ENCODE data around the gene VPS9D1.
"Not testable (repeated sequence)": the region's sequence is repeated elsewhere in the genome, so short reads cannot be mapped to it uniquely, and the experiment has no call there.

The VPS9D1 gene

GRCh38 chr16:89691986-89692569 lies 28.6 kb downstream of the VPS9D1 start:
- no peak for DNase-seq

- DNase-seq = no peak
Observed at GRCh38 chr16:89691231-89691985, 29.3 kb downstream of the VPS9D1 start.

DNA sequence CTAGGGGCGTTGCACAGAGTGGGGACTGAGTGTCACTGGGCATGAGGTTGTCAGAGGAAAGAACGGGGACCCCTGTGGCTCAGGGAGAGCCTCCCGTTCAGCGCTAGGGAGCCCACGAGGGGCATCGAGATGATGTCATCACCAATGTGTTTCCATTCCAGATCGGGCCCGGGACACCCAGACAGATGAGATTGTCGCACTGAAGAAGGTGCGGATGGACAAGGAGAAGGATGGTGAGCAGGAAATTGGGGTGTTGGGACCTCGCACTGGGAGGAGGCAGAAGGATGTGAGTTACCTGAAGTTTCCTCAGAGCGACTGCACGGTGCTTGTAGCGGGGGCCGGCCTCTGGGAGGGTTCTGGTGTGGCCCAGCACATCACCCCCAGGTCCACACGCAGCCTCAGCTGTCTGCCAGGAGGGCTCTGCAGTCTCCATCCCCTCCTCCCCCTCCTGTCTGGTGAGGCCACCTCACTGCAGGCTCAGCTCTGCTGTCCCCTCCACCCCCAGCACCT lies 30.3 kb downstream of the VPS9D1 start:
- DNase-seq = no peak

DNA sequence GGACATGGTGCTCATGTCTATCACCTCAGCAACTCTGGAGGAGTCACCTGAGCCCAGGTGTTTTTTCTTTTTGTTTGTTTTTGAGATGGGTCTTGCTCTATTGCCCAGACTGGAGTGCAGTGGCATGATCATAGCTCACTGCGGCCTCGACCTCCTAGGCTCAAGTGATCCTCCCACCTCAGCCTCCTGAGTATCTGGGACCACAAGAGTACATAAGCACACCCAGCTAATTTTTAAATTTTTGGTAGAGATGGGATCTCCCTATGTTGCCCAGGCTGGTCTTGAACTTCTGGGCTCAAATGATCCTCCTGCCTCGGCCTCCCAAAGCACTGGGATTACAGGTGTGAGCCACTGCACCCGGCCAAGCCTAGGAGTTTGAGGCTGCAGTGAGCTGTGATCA lies 31.1 kb downstream of the VPS9D1 start:
- DNase-seq = not testable (repeated sequence)

DNA sequence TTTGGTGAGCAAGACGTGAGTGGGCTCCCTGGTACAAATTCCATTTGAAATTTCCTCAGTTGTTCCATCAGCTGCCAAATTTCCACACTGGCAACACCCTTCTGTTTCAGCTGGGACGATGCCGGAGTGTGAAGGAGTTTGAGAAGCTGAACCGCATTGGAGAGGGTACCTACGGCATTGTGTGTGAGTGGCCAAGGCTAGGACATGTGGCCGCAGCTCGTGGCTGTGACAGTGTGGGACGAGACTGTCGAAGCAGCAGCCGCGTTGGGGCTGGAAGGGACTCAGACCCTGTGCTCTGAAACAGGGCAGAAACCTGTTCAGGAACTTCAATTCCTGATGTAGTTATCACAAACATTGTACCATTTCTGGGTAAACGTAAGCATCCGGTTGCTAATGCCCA lies 31.6 kb downstream of the VPS9D1 start:
- no peak for DNase-seq

- no peak for DNase-seq
Observed at GRCh38 chr16:89688395-89688794, 32.3 kb downstream of the VPS9D1 start.

DNA sequence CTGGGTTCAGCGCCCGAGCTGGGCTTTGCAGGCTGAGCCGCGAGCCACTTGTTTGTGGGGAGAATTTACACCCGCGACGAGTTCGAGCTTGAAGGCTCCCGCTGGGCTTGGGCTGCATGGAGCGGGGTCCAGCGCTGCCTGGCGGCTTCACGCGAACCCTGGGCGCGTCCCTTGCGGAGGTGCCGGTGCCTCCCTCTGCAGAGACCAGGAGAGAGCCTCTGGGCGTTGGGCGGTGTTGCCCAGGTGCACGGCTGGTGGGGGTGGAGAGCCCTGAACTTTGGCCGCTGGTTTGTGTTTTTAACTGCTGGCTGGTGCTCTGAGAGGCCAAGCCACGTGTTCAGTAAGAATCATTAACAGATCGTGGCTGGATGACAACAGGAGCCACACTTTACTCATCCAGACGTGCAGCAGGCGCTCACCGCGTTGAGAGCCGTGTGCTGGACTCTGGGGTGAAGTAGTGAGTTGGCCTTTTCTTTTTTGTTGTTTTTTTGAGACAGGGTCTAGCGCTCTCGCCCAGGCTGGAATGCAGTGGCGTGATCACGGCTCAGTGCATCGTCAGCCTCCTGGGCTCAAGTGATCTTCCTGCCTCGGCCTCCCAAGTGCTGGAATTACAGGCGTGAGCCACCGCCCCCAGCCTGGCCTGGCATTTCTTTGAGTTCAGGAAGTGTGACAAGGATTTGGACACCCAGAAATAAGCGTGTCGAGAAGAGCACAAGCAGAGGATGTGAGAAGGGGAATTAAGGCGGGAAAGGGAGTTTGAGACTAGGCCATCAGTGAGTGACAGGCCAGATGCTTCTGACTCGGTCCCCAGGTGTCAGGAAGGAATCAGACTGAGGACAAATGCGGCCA lies 33.4 kb downstream of the VPS9D1 start:
- no peak for DNase-seq

DNA sequence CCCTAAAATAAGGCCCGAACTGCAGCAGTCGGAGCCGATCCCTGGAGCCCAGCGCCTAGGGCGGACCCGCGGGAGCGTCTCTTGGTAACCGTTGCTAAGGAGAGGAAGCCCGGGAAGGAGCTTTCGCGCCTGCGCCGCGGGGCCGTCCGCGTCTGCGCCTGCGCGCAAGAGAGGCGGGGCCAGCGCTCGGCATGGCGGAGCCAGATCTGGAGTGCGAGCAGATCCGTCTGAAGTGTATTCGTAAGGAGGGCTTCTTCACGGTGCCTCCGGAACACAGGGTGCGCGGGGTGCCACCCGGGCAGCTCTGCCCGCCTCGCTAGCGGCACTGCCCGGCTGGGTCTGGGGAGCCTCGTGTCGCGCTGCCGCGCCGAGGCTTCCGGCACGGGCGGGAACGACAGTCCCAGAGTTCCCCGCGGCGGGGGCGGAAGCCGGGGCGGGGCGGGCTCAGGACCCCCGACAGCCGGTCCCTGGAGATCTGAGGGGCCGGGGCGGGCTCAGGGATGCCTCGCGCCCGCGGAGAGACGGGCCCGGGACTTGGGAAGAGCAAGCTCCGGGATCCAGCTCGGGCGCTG lies 34.1 kb downstream of the VPS9D1 start, which contains the start of gene CDK10:
Gene CDK10 (plus strand): TSS at position 170 of the 572 bp plus-strand sequence. CDS start 22 bp downstream, at position 192.
- DNase-seq = peak; percentile 82

DNA sequence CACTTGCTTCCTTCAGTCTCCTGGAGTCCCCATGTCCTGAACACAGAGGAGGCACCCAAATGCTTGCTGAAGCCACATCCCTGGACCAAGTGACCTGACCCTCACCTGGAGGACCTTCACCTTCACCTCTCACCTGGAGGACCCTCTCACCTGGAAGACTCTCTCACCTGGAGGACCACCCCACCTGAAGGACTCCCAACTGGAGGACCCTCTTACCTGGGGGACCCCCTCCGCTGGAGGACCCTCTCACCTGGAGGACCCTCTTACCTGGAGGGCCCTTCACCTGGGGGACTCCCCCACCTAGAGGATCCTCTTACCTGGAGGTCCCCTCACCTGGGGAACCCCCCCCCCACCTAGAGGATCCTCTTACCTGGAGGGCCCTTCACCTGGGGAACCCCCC lies 34.8 kb downstream of the VPS9D1 start:
- no peak for DNase-seq

DNA sequence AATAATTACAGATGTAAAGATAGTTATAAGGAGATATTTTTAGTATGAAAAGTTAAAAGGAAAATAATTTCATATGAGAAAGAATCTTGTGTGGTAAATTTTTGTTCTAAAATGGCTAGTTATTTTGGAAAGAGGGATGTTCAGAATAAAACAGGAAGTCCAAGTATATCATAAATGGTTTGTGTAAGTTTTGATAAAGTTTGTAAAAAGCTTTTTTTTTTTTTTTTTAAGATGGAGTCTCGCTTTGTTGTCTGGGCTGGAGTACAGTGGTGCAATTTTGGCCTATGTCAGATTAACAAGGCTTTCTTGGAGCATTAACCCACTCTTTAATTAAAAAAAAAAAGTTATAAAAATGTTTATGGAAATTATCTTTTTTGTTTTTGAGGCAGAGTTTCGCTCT lies 42.4 kb downstream of the VPS9D1 start:
- DNase-seq = no peak

DNA sequence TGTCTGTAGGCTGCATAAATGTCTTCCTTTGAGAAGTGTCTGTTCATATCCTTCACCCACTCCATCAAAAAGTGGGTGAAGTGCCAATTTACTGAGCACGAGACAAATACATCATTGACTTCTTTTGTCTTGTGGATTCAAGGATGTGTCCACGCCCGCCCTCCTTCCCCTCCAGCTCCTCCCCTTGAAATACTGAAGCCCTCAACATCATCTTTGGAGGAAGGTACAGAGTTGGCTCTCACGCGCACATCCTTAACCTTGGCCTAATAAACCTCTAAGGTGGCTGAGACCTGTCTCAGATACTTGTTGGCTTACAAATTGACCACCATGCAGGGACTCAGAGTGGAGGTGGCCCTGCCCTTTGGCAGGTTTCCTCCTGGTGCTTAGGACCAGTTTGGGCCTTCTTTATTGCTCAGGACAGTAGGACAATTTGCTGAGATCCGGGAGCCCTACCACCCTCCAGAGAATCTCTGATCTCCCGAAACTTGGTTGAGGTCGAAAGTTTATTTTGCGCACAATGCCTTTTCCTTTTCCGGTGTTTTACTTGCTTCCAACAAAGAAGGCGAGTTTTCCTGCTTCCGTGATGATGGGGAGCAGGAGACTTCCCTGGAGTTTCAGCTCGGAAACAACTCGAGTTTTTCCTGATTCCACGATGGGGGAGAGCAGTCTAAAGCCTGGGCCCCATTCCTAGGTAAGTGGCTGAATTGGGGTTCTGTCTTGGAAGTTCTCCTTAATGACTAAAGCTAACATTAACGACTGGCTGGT lies 48.3 kb downstream of the VPS9D1 start:
- DNase-seq = no peak

DNA sequence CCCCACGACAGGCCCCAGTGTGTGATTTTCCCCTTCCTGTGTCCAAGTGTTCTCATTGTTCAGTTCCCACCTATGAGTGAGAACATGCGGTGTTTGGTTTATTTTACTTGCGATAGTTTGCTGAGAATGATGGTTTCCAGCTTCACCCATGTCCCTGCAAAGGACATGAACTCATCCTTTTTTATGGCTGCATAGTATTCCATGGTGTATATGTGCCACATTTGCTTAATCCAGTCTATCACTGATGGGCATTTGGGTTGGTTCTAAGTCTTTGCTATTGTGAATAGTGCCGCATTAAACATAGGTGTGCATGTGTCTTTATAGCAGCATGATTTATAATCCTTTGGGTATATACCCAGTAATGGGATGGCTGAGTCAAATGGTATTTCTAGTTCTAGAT lies 49.1 kb downstream of the VPS9D1 start:
- not testable (repeated sequence) for DNase-seq

DNA sequence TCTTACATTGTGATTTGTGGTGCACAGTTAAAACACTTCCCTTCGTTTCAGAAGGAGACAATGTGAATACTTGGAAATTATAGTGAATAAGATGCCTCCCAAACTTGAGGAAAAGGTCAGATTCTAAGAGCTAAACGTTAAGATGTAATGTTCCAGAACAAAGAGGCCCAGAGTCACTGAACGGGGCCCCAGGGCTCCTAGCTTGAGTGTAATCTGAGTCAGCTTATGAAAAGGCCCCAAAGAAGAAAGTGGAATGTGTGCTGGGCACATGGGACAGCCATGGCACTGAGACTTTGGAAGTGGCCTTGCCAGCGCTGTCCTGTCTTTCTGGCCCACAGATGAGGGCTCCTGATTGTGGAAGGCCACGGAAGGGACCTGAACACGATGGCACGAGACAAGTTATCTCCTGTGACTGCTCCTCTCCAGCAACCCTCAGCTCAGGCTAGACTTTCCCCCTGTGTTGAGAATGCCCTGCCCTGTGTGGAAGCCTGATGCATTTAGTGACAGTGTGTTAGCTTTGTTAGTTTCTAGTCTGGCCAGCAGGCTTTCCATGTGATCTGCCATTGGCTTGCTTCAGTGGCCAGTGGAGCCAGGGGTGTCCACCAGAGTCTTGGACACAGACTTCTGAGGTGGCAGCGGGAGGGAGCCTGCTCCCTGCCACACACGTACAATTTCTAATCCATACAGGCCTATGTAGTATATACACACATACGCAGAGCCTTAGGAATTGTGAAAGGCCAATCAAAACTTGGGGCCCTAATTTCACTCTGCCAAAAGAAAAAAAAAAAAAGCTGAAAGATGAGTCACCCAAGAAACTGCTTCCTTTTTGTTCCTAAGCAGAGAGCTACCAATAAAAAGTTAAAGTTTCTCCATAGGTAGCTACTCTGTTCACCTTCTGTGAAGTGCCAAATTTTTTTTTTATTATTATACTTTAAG lies 49.9 kb downstream of the VPS9D1 start:
- DNase-seq = no peak

DNA sequence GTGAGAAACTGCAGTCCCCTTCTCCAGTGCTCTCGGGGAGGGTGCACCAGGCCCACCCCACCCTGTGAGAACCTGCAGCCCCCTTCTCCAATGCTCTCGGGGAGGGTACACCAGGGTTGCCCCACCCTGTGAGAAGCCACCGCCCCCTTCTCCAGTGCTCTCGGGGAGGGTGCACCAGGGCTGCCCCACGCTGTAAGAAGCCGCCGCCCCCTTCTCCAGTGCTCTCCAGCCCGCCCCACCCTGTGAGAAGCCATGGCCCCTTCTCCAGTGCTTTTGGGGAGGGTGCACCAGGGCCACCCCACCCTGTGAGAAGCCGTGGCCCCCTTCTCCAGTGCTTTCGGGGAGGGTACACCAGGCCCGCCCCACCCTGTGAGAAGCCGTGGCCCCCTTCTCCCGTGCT lies 50.9 kb downstream of the VPS9D1 start:
- DNase-seq = no peak

DNA sequence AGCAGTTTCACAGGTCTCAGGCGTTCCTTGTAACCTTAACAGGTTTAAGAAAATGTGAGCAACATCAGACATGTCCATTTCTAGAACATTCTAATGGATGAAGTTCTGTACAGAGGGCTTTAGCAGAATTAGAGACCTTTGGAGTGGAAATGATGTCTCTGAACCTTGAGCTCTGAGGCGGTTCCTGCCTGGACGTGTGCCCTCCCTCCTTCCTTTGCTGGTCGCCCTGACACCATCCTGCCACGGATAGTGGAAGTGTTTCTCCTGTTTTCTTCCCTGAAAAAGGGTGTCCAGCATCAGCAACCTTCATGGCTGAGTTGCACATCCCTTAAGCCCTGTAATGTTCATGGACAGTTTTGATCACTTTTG lies 51.9 kb downstream of the VPS9D1 start:
- DNase-seq = no peak

DNA sequence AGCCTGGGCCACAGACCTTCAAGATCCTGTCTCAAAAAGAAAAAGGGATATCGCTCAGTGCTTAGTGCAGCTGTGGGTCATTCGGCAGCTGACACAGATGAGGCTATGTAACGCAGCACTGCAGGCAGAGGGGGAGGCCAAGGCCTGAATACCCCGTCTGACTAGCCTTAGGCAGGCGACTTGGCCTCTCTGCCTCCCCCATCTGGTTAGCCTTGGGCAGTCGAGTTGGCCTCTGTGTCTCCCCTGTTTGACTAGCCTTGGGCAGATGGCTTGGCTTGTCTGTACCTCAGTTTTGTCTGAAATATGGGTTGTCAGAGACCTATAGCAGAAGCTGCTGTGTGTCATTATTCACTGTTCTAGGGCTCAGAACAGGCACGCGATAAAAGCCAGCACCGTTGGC lies 53.1 kb downstream of the VPS9D1 start:
- DNase-seq = no peak

GRCh38 chr16:89667000-89667399 lies 53.7 kb downstream of the VPS9D1 start:
- not testable (repeated sequence) for DNase-seq

GRCh38 chr16:89664238-89664637 lies 56.5 kb downstream of the VPS9D1 start:
- not testable (repeated sequence) for DNase-seq

- DNase-seq = no peak
Observed at GRCh38 chr16:89661215-89661614, 59.5 kb downstream of the VPS9D1 start.

DNA sequence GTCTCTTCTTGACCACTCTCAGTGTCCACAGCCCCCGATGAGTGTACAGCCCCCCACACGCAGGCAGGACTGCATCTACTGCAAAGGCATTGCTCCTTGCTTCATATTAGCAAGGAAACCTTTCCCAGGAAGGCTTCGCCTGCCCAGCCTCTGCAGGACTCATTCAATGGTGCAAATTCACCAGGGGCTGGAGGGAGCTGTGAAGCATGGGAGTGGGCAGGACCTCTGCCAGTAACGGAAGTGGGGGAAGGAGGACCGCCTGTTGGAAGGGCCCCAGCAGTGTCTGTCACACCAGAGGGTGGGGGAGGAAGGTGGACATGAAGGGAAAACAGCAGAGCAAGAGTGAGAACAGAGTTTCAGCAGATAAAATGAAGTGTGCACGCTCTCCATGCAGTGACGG lies 60.6 kb downstream of the VPS9D1 start:
- no peak for DNase-seq

DNA sequence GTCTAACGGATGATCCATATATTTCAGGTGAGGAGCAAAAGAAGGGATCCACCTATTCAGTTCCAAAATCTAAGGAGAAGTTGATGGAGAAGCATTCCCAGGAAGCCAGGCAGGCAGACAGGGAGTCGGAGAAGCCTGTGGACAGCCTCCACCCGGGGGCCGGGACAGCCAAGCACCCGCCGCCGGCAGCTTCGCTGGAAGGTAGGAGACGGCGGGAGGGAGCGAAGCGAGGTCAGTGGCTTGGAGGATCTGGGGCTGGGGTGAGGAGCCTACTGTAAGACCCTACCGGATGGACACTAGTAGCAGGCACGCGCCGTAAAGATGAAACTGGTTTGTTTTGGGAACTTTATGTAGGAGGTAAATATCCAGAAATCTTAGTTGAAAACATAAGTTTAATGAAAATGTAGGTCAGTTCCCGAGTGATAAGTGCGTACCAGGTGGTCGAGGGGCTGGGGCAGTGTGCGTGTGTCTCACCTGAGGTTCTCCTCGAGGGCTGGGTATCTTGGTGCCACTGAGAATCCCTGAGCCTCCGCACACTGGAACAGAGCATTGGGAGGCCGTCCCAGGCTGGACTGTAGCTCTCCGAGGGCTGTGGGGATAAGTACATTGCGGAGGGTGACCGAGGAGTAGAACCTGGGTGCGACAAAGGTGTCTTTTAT lies 62.3 kb downstream of the VPS9D1 start:
- DNase-seq = no peak
